ENCODE measurements around the gene MB21D2.
A peak's percentile ranks its signal among the peaks of the same experiment; 100 is the strongest.

MB21D2 gene

DNA sequence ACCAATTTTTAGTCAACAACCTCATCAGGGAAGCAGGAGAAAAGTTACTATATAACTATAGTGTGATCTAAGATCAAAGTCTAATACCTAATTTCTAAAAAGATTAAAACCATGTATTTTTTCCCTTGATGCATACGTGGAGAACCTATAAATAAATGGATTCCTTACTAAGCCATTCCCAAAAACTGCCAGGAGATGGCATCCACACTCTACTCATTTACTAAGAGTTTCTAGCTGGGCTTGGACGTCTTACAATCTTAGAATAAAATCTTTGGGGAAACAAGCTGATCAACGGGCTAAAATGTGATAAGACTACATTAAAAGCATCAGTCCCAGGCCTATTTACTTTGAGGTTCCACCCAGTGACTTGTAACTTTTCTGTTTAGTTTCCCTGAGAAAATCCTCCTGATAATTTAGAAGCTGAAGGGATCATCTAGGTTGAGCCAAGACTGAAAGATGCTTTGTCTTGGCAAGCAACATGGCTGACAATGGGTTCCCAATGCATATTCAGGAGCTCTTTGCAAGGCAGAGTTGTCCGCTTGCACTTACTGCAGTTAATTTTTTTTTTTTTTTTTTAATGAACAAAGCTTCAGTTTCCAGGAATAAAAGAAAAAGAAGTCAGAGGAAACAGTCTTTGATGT is 104.8 kb downstream of the MB21D2 start:
- CTCF ChIA-PET: interaction anchor here (0.6 to 1.1 kb wide), 7 partner anchors 65 to 760 kb away, joined by 3 to 6 read pairs (median 3); no protein-coding TSS in a partner anchor
- no peak for TF ChIP-seq SUZ12 (IDR thresholded peaks at IDR 0.05)
- TF ChIP-seq FOXA1 (IDR thresholded peaks at IDR 0.05): no peak
- no peak for TF ChIP-seq L3MBTL2 (conservative IDR thresholded peaks at IDR 0.05)
- no peak for TF ChIP-seq CTBP1 (IDR thresholded peaks at IDR 0.05; ENCODE audit: borderline replicate concordance)
- POLR2A ChIA-PET: no interaction called here
- DNase-seq (ENCODE audit: extremely low spot score): peak; percentile 12

DNA sequence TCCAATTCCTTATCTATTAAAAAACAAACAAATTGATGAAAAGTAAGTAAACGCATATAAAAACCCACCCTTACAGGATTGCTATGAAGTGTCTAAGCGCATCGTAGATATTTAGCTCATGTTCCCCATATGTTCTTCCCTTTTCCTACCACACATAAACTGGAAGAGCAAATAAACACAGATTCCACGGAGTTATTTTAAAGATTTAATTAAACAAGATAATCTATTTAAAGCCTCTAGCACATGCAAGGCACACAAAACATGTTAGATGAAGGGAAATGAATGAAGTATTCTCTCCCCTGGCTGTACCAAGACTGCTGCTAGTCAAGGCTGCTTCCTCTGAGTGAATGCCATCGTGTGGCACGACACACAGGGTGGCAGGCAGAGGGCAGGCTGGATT is 111.9 kb downstream of the MB21D2 start:
- POLR2A ChIA-PET: no interaction called here
- DNase-seq (ENCODE audit: extremely low spot score): no peak
- CTCF ChIA-PET: no interaction called here
- TF ChIP-seq SP1 (IDR thresholded peaks at IDR 0.05): no peak
- TF ChIP-seq L3MBTL2 (conservative IDR thresholded peaks at IDR 0.05): no peak
- TF ChIP-seq ELF4 (IDR thresholded peaks at IDR 0.05): no peak
- TF ChIP-seq TARDBP (IDR thresholded peaks at IDR 0.05): no peak
- no peak for TF ChIP-seq FOXA1 (IDR thresholded peaks at IDR 0.05)
- TF ChIP-seq HDGF (IDR thresholded peaks at IDR 0.05; ENCODE audit: borderline replicate concordance): no peak
- no peak for TF ChIP-seq BHLHE40 (IDR thresholded peaks at IDR 0.05; ENCODE audit: borderline replicate concordance)
- TF ChIP-seq SUZ12 (IDR thresholded peaks at IDR 0.05): no peak
- no peak for TF ChIP-seq ARNT (IDR thresholded peaks at IDR 0.05)
- TF ChIP-seq, protein P1, sequence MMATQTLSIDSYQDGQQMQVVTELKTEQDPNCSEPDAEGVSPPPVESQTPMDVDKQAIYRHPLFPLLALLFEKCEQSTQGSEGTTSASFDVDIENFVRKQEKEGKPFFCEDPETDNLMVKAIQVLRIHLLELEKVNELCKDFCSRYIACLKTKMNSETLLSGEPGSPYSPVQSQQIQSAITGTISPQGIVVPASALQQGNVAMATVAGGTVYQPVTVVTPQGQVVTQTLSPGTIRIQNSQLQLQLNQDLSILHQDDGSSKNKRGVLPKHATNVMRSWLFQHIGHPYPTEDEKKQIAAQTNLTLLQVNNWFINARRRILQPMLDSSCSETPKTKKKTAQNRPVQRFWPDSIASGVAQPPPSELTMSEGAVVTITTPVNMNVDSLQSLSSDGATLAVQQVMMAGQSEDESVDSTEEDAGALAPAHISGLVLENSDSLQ (IDR thresholded peaks at IDR 0.05): no peak

DNA sequence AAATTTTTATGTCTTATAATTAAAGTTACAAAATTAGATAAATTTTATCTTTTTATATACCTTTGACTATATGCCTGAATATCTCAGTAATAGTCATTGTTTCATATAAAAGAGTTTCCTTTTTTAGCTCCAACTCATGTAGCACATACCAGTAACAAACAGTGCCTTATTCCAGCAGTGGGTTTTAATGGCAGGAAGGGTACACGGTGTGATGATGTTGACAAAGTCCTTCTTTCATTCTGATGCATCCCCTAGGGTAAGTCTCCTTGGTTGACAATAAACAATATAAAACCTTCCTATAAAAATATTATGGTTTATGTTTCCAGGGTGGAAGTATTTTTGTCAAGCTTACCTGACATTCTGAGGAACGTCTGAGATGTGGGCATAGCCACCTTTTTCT is 113.2 kb downstream of the MB21D2 start:
- CTCF ChIA-PET: no interaction called here
- TF ChIP-seq HDGF (IDR thresholded peaks at IDR 0.05; ENCODE audit: borderline replicate concordance) (no peak), FOXM1 (IDR thresholded peaks at IDR 0.05; ENCODE audit: borderline replicate concordance) (no peak), SP1 (IDR thresholded peaks at IDR 0.05) (no peak), NFRKB (IDR thresholded peaks at IDR 0.05) (no peak), SUZ12 (IDR thresholded peaks at IDR 0.05) (no peak), FOXK2 (IDR thresholded peaks at IDR 0.05) (no peak)
- no peak for DNase-seq (ENCODE audit: extremely low spot score)
- POLR2A ChIA-PET: no interaction called here

DNA sequence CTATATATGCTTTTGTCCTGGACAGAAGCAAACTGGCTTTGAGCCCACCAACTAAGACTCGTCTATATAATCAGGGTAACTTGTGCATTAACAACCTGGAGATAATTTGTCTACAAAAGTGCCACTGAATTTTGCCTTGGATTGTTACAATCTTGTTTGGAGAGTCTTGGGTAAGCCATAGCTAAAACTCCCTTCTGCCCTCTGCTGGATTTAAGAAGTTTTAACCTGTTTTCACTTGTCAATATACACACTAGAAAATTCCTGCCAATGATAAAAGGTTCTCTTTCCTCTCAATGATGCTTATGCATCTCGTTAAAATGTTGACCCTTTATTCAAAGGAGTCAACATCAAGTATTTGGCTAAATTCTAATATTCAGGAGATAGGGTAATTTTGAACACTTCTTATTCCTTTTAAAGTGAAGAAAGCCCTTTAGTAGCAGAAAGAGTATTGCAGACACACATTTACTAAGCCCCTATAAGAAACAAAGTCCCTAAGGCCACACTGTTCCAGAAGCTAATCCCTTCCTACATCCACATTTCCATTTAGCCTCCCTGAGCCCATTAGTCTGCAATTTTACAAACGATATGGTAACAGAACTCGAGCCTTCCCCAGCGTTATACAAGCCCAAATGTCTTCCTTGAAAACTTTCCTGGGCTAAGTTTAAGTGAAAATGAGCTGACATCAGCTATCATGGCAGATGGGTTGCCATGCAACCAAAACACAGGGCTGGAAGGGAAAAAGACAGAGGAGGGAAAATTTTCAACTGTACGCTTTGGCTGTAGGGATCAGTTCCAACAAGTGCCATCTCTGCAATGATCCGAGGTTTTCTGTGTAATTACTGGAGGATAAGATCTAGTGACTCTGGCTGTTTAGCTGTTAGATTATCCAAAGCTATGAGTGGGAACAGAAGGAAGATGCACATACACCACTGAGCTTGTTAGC is 114.4 kb downstream of the MB21D2 start:
- TF ChIP-seq LEF1 (IDR thresholded peaks at IDR 0.05; ENCODE audit: borderline replicate concordance) (no peak), NFRKB (IDR thresholded peaks at IDR 0.05) (no peak), TARDBP (IDR thresholded peaks at IDR 0.05) (no peak), ELF4 (IDR thresholded peaks at IDR 0.05) (no peak), BHLHE40 (IDR thresholded peaks at IDR 0.05; ENCODE audit: borderline replicate concordance) (no peak), SP1 (IDR thresholded peaks at IDR 0.05) (no peak), SUZ12 (IDR thresholded peaks at IDR 0.05) (no peak), L3MBTL2 (conservative IDR thresholded peaks at IDR 0.05) (no peak), HDGF (IDR thresholded peaks at IDR 0.05; ENCODE audit: borderline replicate concordance) (no peak), FOXA1 (IDR thresholded peaks at IDR 0.05) (no peak), CTBP1 (IDR thresholded peaks at IDR 0.05; ENCODE audit: borderline replicate concordance) (no peak), FOXM1 (IDR thresholded peaks at IDR 0.05; ENCODE audit: borderline replicate concordance) (no peak), ARNT (IDR thresholded peaks at IDR 0.05) (no peak), FOXK2 (IDR thresholded peaks at IDR 0.05) (no peak), ZNF384 (IDR thresholded peaks at IDR 0.05) (no peak)
- TF ChIP-seq, protein P1 (IDR thresholded peaks at IDR 0.05): no peak
- ChIA-PET POLR2A (no interaction called here), CTCF (interaction anchor here (0.8 to 0.9 kb wide), 2 partner anchors 8 to 332 kb away, joined by 3 read pairs; no protein-coding TSS in a partner anchor)
- DNase-seq (ENCODE audit: extremely low spot score): peak; percentile 23

DNA sequence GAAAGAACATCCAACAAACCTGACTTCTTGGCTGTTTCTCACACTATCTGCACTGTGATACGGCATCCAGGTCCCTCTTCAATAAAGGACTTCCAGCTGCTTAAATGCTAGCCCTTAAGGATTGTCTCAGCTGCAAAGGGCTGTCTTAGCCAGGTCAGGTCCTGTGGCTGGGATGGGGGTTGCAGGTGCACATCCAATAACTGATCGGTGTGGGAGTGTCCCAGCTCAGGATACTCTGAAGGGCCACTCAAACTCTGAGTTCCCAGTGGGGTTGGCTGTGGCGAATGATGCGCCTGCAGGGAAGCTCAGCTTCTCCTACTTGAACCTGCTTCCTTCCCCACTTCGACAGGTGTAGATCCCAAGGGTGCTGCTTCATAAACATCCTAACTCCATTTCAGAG is 115.7 kb downstream of the MB21D2 start:
- TF ChIP-seq HDGF (IDR thresholded peaks at IDR 0.05; ENCODE audit: borderline replicate concordance) (no peak), L3MBTL2 (conservative IDR thresholded peaks at IDR 0.05) (no peak), ARNT (IDR thresholded peaks at IDR 0.05) (no peak), NFRKB (IDR thresholded peaks at IDR 0.05) (no peak), BHLHE40 (IDR thresholded peaks at IDR 0.05; ENCODE audit: borderline replicate concordance) (no peak), CTBP1 (IDR thresholded peaks at IDR 0.05; ENCODE audit: borderline replicate concordance) (no peak), FOXK2 (IDR thresholded peaks at IDR 0.05) (no peak), TARDBP (IDR thresholded peaks at IDR 0.05) (no peak)
- CTCF ChIA-PET: interaction anchor here (0.6 kb wide), 1 partner anchor 239 kb away, joined by 3 read pairs; no protein-coding TSS in a partner anchor
- POLR2A ChIA-PET: no interaction called here
- DNase-seq (ENCODE audit: extremely low spot score): no peak

DNA sequence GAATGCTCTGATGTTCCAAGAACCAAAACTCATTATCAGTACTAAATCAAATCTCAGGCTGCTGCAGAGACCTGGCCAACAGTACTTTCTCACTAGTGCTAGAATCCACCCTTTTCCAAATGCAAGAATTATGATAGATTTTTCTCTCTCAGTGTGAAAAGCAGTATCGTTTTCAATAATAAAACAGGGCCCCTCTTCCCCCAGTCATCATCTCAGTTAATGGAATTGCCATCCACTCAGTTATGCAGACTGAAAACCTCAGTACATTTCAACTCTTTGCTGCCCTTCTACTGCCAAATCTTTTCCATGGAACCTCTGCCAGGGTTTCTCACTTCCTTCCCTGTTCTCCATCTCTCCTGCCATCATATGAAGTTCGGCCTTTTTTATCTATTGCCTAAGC is 117.9 kb downstream of the MB21D2 start:
- ChIA-PET CTCF (no interaction called here), POLR2A (no interaction called here)
- TF ChIP-seq SUZ12 (IDR thresholded peaks at IDR 0.05): no peak
- TF ChIP-seq ARNT (IDR thresholded peaks at IDR 0.05): no peak
- no peak for TF ChIP-seq FOXA1 (IDR thresholded peaks at IDR 0.05)
- DNase-seq (ENCODE audit: extremely low spot score): no peak

DNA sequence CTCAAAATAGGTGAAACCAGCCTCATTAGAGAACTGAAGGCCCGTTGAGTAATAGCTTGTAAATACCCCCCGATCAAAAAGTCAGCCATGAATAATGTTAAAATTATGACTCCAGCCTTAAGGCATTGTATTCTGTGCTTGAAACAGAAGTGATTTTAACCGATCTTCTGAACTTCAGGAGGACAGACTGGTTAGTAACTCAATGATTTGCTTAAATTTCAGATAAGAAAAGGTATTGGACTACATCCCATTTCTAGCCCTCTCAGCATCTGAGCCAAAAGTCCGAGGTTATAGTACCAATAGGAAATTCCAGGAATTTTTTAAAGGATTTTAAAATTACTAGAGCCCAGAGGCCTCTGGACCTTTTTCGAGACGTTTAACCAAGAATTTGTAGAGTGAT is 122.6 kb downstream of the MB21D2 start:
- POLR2A ChIA-PET: no interaction called here

More for the DNA sequence above, 122.6 kb downstream of the MB21D2 start:
- CTCF ChIA-PET: interaction anchor here (0.8 kb wide), 1 partner anchor 9 kb away, joined by 3 read pairs; no protein-coding TSS in a partner anchor
- TF ChIP-seq, protein P1 (IDR thresholded peaks at IDR 0.05): no peak
- no peak for TF ChIP-seq TARDBP (IDR thresholded peaks at IDR 0.05)
- no peak for TF ChIP-seq BHLHE40 (IDR thresholded peaks at IDR 0.05; ENCODE audit: borderline replicate concordance)
- TF ChIP-seq SP1 (IDR thresholded peaks at IDR 0.05): no peak
- TF ChIP-seq ELF4 (IDR thresholded peaks at IDR 0.05): no peak
- TF ChIP-seq FOXM1 (IDR thresholded peaks at IDR 0.05; ENCODE audit: borderline replicate concordance): no peak
- no peak for TF ChIP-seq HDGF (IDR thresholded peaks at IDR 0.05; ENCODE audit: borderline replicate concordance)
- no peak for TF ChIP-seq ZNF384 (IDR thresholded peaks at IDR 0.05)
- TF ChIP-seq CTBP1 (IDR thresholded peaks at IDR 0.05; ENCODE audit: borderline replicate concordance): no peak
- TF ChIP-seq ARNT (IDR thresholded peaks at IDR 0.05): no peak
- TF ChIP-seq NFRKB (IDR thresholded peaks at IDR 0.05): no peak
- TF ChIP-seq LEF1 (IDR thresholded peaks at IDR 0.05; ENCODE audit: borderline replicate concordance): no peak
- TF ChIP-seq FOXA1 (IDR thresholded peaks at IDR 0.05): no peak
- TF ChIP-seq L3MBTL2 (conservative IDR thresholded peaks at IDR 0.05): no peak
- TF ChIP-seq FOXK2 (IDR thresholded peaks at IDR 0.05): no peak
- no peak for TF ChIP-seq SUZ12 (IDR thresholded peaks at IDR 0.05)
- DNase-seq (ENCODE audit: extremely low spot score): no peak
